ENCODE measurements around the gene C16orf87. TPM values are rescaled to one million over a fixed set of nuclear protein-coding genes. Genes with fewer than 3 reads are reported as not detected.

Gene C16orf87
- total RNA-seq (2022; extraction: Qiagen RNA extraction; ENCODE audit: low read depth), result 5.7 to 7.9 TPM (median 6.6 TPM) in 5 replicates

DNA sequence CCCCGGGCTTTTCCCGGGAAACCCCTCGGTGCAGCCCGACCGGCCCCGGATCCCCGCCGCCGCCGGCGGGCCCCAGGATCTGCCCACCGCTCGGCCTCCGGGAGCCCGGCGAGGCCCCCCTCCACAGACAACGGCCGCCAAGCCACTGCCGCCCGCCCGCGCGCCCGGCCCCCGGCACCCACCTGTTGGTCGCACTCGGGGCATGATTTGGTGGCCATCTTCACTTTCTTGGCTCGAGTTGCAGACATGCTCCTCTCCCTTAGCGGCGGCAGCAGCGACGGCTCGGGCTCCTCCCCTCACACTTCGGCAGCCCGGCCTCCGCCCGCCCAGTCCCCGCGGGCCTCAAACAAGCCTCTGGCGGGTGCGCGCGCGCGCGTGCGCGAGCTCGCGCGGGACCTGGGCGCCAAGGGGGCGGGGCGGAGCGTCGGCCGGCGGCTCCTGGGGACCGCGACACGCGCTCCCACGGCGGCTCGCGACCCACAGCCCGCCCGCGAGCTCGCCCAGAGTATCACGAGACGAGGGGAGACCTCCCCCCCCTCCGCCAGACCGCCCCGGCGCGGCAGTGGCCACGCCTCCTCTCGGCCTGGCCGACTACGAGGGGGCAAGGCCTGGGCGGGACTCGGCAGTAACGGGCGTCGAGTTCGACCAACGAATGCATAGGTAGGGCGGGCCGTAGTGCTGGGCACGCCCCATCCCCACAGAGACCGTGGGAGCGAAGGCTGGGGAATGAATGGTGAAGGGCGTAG is at the start of gene C16orf87:
Gene C16orf87 (minus strand): TSS at position 279 of the 746 bp plus-strand sequence. CDS start 31 bp downstream, at position 248.

GRCh38 chr16:46747777-46748651 is 83.0 kb downstream of the C16orf87 start, which contains the start of gene MYLK3:
MYLK3 (minus strand) TSS chr16:46748344; CDS start chr16:46748193, 151 bp downstream.

Other genes with a start within 250 kb of the C16orf87 start
- 29.2 to 41.4 TPM (median 37.7 TPM) in 5 replicates for gene SHCBP1, start 209.8 kb downstream of the C16orf87 start, total RNA-seq (2022; extraction: Qiagen RNA extraction; ENCODE audit: low read depth)
- gene VPS35, start 142.0 kb downstream of the C16orf87 start, total RNA-seq (2022; extraction: Qiagen RNA extraction; ENCODE audit: low read depth), result 73.9 to 93.6 TPM (median 77.5 TPM) in 5 replicates
- gene ORC6, start 141.5 kb downstream of the C16orf87 start, total RNA-seq (2022; extraction: Qiagen RNA extraction; ENCODE audit: low read depth), result 43.1 to 48.0 TPM (median 44.3 TPM) in 5 replicates
- 0.02 to 0.15 TPM (median 0.09 TPM) in 4 of 5 replicates, not detected in the other for gene MYLK3, start 82.8 kb downstream of the C16orf87 start, total RNA-seq (2022; extraction: Qiagen RNA extraction; ENCODE audit: low read depth)
- gene GPT2, start 53.2 kb upstream of the C16orf87 start, total RNA-seq (2022; extraction: Qiagen RNA extraction; ENCODE audit: low read depth), result 8.2 to 12.7 TPM (median 11.4 TPM) in 5 replicates
- 69.8 to 76.1 TPM (median 74.8 TPM) in 5 replicates for gene DNAJA2, start 142.5 kb upstream of the C16orf87 start, total RNA-seq (2022; extraction: Qiagen RNA extraction; ENCODE audit: low read depth)

Data from A549 treated with GW870086 at 1 μM for 4 hours (cell line).